Osteocyte (in vitro differentiated cells): Measurements from ENCODE around the gene PDE4D. TPM values are rescaled to one million over a fixed set of nuclear protein-coding genes. Genes with fewer than 3 reads are reported as not detected.

ENCODE experiments used
- DNase-seq: peaks from one replicate; pipeline ENCODE4 v3.0.0; 2021; ENCODE audit warnings: mixed read lengths; ENCODE audit not compliant: unreplicated experiment; ENCODE audit errors: extremely low spot score
- H3K27ac Mint-ChIP-seq: one replicate; pipeline ENCODE4 v1.8.0; 2021; ENCODE audit warnings: mild to moderate bottlenecking, mixed read lengths; ENCODE audit not compliant: unreplicated experiment
- H3K27me3 Mint-ChIP-seq: one replicate; pipeline ENCODE4 v1.8.0; 2021; ENCODE audit warnings: mixed read lengths; ENCODE audit not compliant: unreplicated experiment
- H3K36me3 Mint-ChIP-seq: one replicate; pipeline ENCODE4 v1.8.0; 2021; ENCODE audit warnings: mixed read lengths; ENCODE audit not compliant: unreplicated experiment
- H3K4me1 Mint-ChIP-seq: one replicate; pipeline ENCODE4 v1.8.0; 2021; ENCODE audit warnings: mixed read lengths; ENCODE audit not compliant: unreplicated experiment
- H3K4me3 Mint-ChIP-seq: one replicate; pipeline ENCODE4 v1.8.0; 2021; ENCODE audit warnings: mild to moderate bottlenecking, moderate library complexity, mixed read lengths; ENCODE audit not compliant: unreplicated experiment
- H3K9me3 Mint-ChIP-seq: one replicate; pipeline ENCODE4 v1.8.0; 2021; ENCODE audit warnings: mixed read lengths; ENCODE audit not compliant: unreplicated experiment
- total RNA-seq: library from RNA; stranded (reverse); gene quantifications from 2 replicates; pipeline ENCODE4 v1.2.1, GENCODE V29; 2021
- TF ChIP-seq, protein P1 (sequence below): fragments of 200-600 bp; sonication (generic); IDR thresholded peaks from 2 replicates; pipeline ENCODE4 v1.5.0; 2021; ENCODE audit warnings: antibody characterized with exemption, mild to moderate bottlenecking, moderate library complexity

Gene PDE4D
- total RNA-seq, 1 donor from 2014 or later: 24.2 TPM

DNA sequence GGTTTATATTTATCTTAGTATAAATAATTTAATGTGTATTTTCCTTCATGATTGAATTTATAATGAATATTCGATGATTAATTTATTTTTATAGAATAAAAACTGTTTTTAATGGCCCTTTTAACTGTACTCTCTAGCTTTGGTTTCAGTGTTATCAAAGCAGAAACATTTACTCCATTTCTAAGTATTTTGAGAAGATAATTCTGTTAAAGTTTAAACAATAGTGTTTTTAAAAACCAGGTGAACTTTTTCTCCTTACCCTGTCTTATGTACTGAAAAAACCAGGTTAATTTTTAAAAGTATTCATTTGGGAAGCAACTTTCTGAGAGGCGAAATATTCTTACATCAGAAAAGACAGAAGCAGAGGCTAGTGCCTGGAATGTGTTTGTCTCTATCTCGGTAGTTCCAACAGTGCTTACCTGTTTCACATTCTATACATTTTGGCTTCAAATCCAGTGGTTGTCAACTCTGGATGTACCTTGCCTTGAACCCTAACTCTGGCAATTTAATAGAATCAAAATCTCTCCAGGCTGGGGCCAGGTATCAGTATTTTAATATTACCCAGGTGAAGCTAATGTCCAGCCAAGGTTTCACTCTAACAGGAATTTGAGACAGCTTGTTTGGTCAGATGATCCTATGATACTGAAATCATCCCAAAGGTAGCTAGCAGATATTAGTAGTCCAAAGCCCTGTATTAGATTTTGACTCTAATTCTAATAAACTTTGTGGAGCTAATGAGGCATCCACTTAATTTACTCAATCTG lies 434.4 kb downstream of the PDE4D start:
- no peaks in the 10 kb centered on the region for H3K27me3 Mint-ChIP-seq
- TF ChIP-seq, protein P1, sequence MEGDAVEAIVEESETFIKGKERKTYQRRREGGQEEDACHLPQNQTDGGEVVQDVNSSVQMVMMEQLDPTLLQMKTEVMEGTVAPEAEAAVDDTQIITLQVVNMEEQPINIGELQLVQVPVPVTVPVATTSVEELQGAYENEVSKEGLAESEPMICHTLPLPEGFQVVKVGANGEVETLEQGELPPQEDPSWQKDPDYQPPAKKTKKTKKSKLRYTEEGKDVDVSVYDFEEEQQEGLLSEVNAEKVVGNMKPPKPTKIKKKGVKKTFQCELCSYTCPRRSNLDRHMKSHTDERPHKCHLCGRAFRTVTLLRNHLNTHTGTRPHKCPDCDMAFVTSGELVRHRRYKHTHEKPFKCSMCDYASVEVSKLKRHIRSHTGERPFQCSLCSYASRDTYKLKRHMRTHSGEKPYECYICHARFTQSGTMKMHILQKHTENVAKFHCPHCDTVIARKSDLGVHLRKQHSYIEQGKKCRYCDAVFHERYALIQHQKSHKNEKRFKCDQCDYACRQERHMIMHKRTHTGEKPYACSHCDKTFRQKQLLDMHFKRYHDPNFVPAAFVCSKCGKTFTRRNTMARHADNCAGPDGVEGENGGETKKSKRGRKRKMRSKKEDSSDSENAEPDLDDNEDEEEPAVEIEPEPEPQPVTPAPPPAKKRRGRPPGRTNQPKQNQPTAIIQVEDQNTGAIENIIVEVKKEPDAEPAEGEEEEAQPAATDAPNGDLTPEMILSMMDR: no peak
- no peak for DNase-seq
- no peak overlapping the region for H3K27ac Mint-ChIP-seq
- H3K9me3 Mint-ChIP-seq: peaks cover 5% of the 10 kb centered on the region
- H3K36me3 Mint-ChIP-seq: peaks cover 3% of the 10 kb centered on the region
- no peaks in the 10 kb centered on the region for H3K4me1 Mint-ChIP-seq
- no peak overlapping the region for H3K4me3 Mint-ChIP-seq

DNA sequence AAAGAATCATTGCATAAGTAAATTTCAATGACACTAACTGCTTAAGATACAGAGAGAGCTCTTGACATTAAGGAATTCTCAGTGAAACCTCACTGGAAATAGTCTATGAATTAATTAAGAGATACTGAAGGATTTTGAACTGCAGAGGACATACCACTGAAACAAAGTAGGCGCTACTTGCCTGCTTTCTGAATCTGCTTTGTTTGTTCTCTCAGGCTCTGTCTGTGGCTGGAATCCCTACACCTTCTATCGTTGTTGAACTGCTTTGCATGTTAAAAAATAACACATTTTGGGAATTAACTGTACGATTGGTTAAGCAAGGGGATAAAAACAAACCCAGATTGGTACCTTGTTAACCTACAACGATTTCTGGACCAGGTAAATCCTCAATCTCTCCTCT lies 435.2 kb downstream of the PDE4D start:
- peaks cover 5% of the 10 kb centered on the region for H3K9me3 Mint-ChIP-seq
- no peak overlapping the region for H3K27ac Mint-ChIP-seq
- H3K4me1 Mint-ChIP-seq: no peaks in the 10 kb centered on the region
- H3K27me3 Mint-ChIP-seq: no peaks in the 10 kb centered on the region
- H3K4me3 Mint-ChIP-seq: no peak overlapping the region
- DNase-seq: no peak
- TF ChIP-seq, protein P1: no peak
- peaks cover 3% of the 10 kb centered on the region for H3K36me3 Mint-ChIP-seq

DNA sequence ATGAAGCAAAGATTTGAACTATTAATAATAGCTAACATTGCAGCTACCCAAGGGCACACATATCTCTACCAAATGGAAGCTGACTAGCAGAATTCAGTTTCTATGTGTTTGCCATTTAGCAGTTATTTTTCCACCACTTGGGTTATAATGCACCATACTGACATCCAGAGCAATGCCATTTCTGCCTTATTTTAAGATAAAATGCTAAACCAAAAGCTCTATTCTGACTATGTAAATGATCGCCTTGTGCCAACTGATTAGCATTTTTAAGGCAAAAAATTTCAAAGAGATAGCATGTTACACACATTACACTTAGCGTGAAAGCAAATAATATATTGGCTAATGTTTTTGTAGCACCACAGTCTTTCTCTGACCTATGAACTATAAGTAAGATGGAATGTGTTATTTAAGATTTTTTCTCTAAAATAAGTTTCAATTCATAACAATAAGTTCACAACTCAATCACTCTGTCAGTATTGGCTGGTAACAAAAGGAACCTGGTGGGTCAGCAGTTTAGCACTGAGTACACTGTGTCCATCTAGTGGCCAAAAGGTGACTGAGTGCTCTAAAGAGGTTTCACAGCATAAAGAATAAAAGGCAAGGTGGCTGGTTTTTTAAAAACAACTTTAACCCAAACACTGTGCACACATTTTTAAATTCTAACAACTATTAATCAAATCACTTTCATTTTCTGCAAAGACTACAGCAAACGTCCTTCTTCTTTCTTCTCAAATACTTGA lies 443.5 kb downstream of the PDE4D start:
- H3K27ac Mint-ChIP-seq: no peak overlapping the region
- H3K27me3 Mint-ChIP-seq: no peaks in the 10 kb centered on the region
- H3K4me1 Mint-ChIP-seq: no peaks in the 10 kb centered on the region
- H3K36me3 Mint-ChIP-seq: peaks cover 4% of the 10 kb centered on the region
- DNase-seq: no peak
- no peak overlapping the region for H3K4me3 Mint-ChIP-seq
- peaks cover 4% of the 10 kb centered on the region for H3K9me3 Mint-ChIP-seq
- TF ChIP-seq, protein P1: peak; percentile 19

DNA sequence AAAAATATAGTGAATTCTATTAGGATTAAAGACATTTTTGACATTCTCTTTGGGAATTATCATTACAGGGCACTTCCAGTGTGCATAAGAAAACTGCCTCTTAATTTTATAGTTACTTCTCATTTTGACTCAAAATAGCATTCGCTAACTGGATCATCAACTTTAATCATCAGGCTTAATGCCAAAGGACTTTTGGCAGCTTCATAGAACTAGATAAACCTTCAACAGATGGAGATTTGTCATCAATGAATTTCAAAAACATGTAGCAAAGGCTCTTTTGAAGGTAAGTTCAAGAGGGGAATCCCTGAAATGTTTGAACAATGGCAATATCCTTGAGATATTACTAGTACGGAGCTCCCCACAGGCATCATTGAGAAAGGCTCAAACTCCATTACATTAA lies 447.2 kb downstream of the PDE4D start:
- no peaks in the 10 kb centered on the region for H3K27me3 Mint-ChIP-seq
- DNase-seq: no peak
- no peak overlapping the region for H3K4me3 Mint-ChIP-seq
- no peaks in the 10 kb centered on the region for H3K4me1 Mint-ChIP-seq
- TF ChIP-seq, protein P1: no peak
- H3K9me3 Mint-ChIP-seq: peaks cover 4% of the 10 kb centered on the region
- peaks cover 3% of the 10 kb centered on the region for H3K36me3 Mint-ChIP-seq
- no peak overlapping the region for H3K27ac Mint-ChIP-seq

DNA sequence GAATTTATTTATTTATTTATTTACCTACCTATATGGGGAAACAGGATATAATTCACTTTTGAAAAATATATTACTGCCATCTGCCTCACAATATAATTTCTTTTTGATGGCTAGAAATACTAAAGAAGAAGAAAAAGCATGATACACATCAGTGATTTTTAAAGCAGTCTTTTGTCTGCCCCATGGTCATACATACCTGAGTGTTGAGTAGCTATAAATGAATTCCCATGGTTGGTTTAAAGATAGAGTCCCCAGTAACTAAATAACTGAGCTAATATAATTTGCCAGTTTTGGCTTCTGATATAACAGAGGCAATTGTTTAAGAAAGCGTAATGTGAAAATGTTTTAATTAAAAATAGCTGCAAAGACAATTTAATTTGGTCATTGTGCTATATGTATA lies 447.8 kb downstream of the PDE4D start:
- no peak overlapping the region for H3K27ac Mint-ChIP-seq
- TF ChIP-seq, protein P1: no peak
- H3K9me3 Mint-ChIP-seq: peaks cover 4% of the 10 kb centered on the region
- no peaks in the 10 kb centered on the region for H3K27me3 Mint-ChIP-seq
- H3K4me1 Mint-ChIP-seq: no peaks in the 10 kb centered on the region
- H3K36me3 Mint-ChIP-seq: peaks cover 3% of the 10 kb centered on the region
- H3K4me3 Mint-ChIP-seq: no peak overlapping the region
- no peak for DNase-seq
